Amygdala (tissue), 56 donors: ENCODE results near the gene TMEM86A.
A peak's percentile ranks its signal among the peaks of the same experiment; 100 is the strongest.
"Not testable (repeated sequence)": the region's sequence is repeated elsewhere in the genome, so short reads cannot be mapped to it uniquely, and the experiment has no call there.

ENCODE experiments used
- DNase-seq, 56 donors: peaks; one replicate each; lab custom pipeline; 2025; lab: John Stamatoyannopoulos, UW

The TMEM86A gene, protein sequence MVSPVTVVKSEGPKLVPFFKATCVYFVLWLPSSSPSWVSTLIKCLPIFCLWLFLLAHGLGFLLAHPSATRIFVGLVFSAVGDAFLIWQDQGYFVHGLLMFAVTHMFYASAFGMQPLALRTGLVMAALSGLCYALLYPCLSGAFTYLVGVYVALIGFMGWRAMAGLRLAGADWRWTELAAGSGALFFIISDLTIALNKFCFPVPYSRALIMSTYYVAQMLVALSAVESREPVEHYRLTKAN

DNA sequence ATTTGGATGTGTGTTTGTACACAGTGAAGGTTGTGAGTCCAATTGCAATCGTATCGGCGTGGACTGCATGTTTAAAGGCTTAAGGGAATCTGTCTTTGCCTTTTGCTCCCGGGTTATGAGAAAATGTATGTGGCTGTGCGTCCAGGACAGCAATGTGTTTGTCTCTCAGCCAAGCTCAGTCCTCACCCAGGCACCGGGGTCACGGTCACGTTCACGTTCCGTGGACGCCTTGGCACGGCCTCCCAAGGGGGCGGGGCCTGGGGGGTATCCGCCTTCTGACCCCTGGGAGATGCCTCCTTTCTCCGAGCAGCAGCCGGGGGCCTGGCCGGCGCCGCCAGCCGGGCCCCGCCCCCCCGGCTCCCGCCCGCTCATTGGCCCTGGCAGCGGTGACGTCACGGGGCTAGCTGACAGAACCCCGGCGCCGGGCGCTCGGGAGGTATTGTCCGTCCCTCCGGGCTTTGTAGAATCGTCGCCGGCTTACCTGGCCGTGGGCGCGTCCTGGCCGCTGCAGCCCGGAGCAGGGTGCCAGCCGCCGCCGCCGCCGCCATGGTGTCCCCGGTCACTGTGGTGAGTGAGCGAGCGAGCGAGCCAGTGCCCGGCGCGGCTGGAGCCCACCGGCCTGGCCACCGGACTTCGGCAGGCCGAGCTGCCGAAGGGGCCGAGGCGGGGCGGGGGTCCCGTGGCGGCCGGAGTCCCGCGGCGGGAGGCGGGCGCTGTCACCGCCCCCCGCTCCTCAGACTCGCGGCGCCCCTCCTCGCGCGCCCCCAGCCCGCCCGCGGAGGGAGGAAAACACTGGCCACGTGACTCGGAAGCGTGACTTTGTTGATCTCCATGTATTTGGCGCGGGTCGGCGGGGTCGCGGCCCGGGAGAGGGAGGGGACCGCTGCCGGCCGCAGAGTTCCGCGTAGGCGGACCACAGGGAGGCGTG, at the start of gene TMEM86A:
Gene TMEM86A, plus strand, starts transcription at position 439 of the 928 bp plus-strand sequence. Its CDS starts 108 bp downstream, at position 547.
- peak; percentile 40 to 96 (median 84) for DNase-seq

DNA sequence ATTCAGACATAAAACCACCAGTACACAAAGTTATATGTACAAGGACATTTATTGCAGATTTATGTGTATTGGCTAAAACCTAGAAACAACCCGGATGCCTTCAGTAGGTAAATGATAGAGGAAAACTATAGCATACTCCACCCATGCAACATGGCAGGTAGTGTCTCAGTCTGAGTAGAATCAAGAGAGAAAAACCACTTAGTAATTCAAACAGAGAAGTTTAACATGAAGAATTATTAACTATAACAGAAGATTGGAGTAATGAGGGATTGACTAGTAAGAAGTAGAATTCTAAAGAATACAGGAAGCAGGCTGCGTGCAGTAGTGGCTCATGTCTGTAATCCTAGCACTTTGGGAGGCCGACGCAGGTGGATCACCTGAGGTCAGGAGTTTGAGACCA, 48.2 kb upstream of the TMEM86A start:
- no peak for DNase-seq

DNA sequence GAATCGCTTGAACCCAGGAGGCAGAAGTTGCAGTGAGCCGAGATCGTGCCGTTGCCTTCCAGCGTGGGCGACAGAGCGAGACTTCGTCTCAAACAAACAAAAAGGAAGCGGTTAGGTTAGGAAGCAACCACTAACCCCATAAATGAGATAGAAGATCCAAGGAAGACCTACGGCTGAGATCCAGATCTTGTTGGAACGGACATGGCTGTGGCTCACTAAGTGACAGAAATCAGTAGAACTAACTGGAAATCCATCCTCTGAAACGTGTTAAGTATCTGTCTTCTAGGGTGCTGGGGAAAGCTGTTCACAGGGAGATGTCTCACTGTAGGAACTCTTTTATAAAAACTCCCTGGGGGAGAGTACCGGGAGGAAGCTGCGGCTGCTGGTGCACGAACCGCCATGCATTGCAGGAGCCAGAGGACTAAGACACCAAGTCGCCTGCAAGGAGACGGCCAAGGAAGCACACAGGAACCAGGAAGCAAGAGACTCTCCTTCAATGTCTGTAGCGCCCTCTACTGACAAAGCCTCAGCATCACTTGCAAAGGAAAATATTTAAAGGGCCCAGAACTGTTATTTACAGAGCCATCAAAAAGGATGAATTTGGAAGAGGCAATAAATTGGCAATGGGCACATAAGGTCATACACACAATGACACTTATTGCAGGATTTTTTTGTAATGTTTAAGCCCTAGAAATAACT, 47.6 kb upstream of the TMEM86A start:
- no peak for DNase-seq

DNA sequence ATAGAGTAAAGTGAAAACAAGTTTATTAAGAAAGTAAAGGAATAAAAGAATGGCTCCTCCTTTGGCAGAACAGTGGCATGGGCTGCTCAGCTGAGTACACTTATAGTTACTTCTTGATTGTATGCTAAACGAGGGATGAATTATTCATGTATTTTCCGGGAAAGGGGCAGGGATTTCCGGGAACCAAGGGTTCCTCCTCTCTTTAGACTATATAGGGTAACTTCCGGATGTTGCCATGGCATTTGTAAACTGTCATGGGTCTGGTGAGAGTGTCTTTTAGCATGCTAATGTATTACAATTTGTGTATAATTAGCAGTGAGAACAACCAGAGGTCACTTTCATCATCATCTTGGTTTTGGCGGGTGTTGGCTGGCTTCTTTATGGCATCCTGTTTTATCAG, 40.9 kb upstream of the TMEM86A start:
- no peak for DNase-seq

DNA sequence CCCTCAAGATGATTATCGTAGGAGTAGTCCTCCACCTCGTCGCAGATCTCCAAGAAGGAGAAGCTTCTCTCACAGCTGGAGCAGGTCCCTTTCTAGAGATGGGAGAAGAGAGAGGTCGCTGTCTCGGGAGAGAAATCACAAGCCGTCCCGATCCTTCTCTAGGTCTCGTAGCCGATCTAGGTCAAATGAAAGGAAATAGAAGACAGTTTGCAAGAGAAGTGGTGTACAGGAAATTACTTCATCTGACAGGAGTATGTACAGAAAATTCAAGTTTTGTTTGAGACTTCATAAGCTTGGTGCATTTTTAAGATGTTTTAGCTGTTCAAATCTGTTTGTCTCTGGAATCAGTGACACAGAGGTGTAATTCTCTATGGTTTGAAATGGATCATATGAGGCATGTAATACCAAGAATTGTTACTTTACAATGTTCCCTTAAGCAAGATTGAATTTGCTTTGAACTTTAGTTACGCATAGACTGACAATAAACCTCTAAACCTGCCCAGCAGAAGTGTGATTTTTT, 33.2 kb upstream of the TMEM86A start:
- not testable (repeated sequence) for DNase-seq

DNA sequence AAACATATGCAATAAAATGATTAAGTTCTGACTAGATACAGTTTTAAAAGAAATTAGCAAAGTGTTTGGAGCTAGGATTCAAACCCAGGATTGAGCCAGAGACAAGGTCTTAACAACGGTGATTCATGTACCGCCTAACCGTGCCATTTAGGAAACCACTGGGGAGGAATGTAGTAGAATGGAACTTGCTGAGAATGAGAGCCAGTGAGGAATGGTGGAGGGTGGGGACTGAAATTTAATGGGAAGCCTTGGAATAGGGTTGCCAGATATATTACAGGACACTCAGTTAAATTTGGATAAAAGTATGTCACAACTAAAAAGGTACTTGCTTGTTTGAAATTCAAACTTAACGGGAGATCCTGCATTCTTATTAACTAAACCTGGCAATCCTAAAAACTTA, 30.4 kb upstream of the TMEM86A start:
- no peak for DNase-seq

DNA sequence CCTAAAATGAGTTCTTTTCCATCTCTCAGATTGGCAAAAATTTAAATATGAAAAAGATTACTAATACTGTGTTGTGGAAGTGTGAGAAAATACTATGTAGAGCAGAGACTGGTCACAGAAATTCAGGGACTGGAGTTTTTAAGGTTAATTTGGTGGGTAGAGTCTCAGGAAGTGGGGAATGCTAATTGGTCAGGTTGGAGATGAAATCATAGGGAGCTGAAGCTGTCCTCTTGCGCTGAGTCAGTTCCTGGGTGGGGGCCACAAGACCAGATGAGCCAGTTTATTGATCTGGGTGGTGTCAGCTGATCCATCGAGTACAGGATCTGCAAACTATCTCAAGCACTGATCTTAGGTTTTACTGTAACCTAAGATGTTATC, 29.4 kb upstream of the TMEM86A start:
- no peak for DNase-seq

DNA sequence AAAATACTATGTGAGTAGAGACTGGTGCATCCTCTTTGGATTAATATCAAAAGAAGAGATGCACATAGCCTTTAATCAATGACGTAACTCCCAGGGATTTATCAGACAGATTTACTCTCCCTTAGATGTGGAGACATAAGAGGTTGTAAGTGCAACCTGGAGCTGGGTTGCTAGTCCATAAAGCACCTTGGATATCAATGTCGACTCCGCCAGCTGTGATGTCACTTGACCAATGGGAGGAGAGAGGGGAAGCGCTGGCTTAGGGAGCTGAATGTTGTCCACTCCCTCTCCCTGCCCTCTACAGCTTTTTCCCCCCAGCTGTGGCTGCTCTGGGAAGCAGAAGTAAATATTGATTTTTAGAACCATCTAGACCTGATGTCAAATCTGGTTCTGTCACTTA, 28.9 kb upstream of the TMEM86A start:
- DNase-seq: no peak

DNA sequence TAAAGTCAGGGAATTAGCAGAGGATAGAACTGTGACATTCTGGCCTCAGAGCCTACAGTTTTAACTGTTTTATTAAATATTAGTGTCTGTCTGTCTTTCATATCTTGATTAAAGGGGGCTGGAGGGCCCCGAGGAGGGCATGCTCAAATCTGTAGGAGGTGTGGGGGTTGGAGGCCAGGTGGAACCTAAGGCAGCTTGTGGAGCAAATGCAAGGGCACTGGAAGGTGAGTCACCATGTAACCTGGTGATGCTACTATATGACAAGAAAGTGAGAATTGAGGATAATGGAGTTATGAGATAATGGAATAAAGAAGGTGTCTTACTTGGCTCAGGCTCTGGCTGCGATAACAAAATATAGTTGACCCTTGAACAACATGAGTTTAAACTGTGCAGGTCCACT, 27.3 kb upstream of the TMEM86A start:
- DNase-seq: no peak

DNA sequence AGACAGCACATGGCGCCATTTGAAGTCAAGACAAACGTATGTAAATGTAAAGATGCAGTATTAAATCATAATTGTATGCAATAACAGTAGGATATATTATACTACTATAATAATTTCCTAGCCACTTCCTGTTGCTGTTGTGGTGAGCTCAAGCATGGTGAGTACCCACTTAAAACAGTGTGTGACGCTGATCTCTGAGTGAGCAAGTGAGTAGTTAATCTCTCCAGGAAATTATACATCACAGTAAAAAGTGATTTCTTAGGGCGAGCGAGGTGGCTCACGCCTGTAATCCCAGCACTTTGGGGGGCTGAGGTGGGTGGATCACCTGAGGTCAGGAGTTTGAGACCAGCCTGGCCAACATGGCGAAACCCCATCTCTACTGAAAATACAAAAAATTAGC, 26.4 kb upstream of the TMEM86A start:
- not testable (repeated sequence) for DNase-seq

DNA sequence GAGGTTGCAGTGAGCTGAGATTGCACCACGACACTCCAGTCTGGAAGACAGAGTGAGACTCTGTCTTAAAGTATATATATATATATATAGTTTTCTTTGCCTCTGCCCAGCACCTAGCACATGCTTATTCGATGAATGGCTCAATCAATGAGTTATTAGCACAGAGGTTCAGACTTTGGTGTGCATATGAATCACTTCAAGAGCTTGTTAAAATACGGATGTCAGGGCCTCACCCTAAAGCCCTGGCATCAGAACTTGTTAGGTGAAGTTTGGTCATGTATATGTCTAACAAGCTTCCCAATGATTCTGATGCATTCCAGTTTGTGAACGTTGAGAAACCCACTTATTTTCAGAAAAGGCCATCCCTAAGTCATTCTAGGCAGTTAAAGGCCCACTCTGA, 21.8 kb upstream of the TMEM86A start:
- no peak for DNase-seq

DNA sequence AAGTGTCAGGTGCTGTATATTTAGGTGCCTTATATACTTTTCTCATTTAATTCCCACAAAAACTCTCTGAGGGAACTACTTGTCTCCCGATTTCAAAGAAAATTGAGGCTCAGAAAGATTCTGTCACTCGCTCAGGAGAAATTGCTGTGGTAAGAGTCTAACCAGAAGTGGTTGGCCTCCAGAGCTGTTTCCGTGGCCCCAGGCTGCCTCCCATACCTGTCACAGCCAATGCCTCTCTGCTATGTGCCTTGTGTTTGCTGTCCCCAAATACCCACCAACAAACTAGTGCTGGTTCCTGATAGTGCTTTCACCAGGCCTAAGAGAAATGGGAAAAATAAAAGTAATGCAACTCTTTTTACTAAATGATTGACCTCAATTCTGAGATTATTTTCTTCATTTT, 21.0 kb upstream of the TMEM86A start:
- no peak for DNase-seq

DNA sequence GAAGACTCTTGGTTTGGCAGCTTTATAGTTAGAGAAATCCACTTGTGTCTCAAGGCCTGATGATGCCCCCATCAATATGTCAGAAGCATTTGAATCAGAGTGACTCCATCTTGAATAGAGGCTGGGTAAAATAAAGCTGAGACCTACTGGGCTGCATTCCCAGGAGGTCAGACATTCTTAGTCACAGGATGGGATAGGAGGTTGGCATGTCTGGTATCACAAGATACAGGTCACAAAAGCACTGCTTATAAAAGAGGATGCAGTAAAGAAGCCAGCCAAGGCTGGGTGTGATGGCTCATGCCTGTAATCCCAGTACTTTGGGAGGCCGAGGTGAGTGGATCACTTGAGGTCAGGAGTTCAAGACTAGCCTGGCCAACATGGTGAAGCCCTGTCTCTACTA, 16.6 kb upstream of the TMEM86A start:
- DNase-seq: not testable (repeated sequence)

DNA sequence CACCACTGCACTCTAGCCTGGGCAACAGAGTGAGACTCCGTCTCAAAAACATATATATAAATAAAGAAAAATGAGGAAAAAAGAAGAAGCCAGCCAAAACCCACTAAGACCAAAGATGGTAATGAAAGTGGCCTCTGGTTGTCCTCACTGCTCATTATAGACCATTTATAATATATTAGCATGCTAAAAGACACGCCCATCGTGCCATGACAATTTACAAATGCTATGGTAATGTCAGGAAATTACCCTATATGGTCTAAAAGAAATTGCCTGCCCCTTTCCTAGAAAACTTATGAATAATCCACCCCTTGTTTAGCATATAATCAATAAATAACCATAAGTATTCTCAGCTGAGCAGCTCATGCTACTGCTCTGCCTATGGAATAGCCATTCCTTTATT, 16.1 kb upstream of the TMEM86A start:
- no peak for DNase-seq

DNA sequence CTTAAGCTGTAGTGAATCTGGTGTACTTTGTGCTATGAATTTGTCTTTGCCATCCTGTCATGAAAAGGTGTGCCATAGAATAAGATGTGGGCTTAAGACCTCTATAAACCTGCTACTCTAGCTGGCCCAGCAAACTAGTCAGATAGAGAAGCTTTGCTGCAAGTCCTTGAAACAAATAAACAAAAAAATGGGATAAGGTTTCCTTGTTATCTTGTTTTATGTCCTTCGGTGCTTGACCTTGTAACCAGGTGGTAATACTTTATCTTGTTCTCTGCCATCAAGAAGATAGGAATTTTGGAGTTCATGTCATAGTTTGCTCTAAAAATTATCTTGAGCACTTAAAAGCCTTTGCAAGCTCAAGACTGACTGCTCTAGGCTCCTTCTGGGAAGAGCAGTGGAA, 14.3 kb upstream of the TMEM86A start:
- DNase-seq: no peak

DNA sequence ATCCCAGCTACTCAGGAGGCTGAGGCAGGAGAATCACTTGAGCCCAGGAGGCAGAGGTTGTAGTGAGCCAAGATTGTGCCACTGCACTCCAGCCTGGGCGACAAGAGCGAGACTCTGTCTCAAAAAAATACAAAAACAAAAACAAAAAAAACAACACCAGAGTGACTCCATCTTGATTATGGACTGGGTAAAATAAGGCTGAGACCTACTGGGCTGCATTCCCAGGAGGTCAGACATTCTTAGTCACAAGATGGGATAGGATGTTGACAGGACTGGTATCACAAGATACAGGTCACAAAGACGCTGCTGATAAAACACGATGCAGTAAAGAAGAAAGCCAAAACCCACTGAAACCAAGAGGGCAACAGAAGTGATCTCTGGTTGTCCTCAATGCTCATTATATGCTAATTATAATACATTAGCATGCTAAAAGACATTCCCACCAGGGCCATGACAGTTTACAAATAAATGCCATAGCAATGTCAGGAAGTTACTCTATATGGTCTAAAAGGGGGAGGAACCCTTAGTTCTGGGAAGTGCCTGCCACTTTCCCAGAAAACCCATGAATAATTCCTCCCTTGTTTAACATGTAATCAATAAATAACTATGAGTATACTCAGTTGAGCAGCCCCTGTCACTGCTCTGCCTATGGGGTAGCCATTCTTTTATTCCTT, 7.0 kb upstream of the TMEM86A start:
- DNase-seq: not testable (repeated sequence)

DNA sequence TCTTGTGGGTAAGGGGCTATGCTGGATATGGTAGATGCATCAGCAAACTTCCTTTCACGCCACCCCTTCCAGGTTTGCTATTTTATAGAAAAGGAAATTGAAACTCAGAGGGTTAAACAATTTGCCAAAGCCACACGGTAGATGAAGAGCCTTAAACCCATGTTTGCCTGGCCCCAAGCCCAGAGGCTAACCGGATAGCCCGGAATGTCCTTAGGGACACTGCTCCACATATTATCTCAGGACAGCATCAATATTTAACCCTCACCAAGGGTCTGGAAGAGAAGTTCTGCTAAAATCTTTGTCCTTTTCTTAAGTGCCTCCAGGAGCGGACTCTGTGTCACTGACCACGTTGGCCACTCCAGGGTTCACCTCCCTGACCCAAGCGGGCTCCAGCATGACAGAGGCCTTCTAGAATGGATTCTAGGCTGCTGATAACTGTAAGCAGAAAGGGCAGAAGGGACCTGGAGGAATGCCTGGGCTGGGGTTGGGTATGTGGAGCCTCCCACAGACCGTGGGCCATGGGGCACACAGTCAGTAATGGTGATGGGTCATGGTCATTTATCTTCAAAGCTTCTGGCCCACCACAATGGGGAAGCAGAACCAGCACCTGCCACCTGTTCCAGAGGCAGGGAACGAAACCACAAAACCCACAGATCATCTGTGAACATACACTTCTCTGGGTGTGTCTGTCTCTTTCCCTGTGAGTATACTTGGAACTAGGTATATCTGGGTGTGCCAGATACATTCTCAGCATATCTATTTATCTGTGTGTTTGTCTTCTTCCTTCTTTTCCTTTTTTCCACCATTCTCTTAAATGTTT, 5.4 kb upstream of the TMEM86A start:
- DNase-seq: no peak

DNA sequence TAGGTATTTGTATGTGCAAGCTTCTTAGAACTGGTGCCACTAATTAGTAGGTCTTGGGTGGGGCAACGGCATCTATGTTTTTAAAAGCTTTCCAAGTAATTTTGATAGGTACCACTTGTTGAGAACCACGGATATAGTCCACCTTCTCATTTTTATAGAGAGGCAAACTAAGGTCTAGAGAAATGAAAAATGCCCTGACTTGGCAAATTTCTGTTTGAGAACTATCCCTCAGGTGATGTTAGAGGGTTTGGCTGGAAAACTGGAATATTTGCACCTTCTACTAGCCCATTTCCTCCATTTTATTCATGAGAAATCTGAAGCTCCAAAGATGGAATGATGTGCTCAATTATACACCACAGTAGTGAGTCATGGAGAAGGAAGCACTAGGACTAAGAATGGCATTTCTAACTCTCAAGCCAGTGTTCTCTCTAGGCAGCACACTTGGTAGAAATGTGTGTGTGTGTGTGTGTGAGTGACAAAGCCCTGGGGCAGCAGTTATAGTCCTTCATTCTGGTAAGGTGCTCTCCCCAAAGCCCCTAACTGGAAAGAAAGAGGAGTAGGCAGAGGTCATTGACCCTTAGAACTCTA, 1.8 kb upstream of the TMEM86A start:
- DNase-seq: no peak

DNA sequence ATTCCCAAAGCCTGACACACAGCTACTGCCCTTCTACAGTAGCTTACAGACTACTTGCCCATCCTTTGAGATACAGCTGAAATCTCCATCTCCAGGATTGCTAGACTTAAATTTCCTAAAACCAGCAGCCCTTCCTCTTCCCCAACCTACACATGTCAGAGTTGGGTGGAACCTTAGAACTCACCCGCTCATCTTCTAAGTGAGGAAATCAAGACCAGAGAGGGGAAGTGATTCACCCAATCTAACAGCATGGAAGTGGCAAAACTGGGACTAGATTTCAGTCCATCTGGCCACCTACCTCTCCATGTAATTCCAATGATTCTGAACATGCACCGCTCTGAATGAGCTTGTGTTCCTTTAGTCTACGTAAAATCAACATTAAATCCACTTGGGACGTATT, 1.0 kb upstream of the TMEM86A start:
- no peak for DNase-seq
